ENCODE results near the gene IL16. TPM values are rescaled to one million over a fixed set of nuclear protein-coding genes. Genes with fewer than 3 reads are reported as not detected.
"Not testable (repeated sequence)": the region's sequence is repeated elsewhere in the genome, so short reads cannot be mapped to it uniquely, and the experiment has no call there.

Gene IL16
- total RNA-seq, 1 donor from 2014 or later, result 6.5 TPM

DNA sequence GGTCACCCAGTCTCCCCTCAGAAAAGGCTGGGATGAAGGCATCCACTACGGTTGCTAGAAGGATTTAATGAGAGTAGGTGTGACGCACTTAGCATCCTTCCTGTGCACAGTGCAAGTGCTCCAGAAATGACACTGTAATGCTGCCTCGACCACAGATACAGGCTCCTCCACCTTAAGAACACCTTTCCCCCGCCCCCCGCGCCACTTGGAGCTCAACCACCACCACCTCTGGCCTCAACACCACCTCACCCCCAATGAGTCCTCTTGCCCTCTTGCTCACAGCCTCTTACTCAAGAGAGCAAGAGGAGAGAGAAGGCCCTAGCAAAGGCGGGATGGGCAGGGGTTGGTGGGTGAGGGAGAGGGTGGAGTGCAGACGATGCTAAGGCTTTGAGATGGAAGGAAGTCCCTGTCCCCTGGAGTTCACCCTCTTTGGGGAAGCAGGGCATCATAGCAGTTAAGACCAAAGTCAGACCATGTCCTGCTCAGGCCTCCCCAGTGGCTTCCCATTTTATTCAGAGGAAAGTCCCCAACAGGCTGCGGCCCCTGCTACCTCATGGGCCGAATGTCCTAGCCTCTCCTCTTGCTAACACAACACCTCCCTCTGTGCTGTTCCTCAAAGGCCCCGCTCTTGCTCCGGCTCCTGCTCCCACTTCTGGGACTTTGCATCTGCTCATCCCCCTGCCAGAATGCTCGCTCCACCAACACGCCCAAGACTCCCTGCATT is 118.9 kb downstream of the IL16 start:
- DNase-seq, result no peak

DNA sequence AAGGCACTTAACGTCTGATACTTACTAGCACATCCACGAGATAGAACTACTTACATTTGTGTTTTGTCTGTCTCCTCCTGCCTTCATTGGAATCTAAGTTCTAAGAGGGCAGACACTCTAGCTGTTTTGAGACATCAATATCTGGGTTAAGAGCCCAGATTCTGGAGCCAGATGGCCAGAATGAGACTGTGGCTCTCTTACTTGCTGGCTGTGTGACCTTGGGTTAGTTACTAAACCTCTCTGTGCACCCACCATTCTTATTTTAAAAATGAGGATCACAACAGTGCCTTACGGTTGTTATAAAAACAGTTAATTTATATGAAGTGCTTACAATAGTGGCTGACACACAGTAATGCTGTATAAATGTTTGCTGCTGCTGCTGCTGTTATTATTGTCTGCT is 119.6 kb downstream of the IL16 start:
- no peak for DNase-seq

GRCh38 chr15:81317642-81318017 is 121.0 kb downstream of the IL16 start:
- no peak for DNase-seq

- DNase-seq, result no peak
These were observed 125.0 kb downstream of the IL16 start for GRCh38 chr15:81321667-81322066.

GRCh38 chr15:81322676-81323253 is 126.1 kb downstream of the IL16 start:
- DNase-seq, result no peak

DNA sequence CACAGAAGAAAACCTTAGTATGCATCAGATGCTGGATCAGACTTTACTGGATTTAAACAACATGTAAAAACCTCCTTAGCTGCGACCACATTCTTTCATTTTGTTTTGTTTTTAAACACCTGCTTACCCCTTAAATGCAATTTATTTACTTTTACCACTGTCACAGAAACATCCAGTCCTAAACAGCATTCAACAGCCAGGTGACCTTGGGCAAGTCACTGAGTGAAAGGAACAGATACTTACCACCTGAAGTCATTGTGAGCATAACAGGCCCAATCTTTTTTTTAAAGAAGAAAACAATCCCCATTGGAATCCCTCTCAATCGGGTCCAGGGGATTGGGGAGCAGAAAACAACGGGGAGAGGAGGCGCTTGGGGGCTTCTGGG is 126.9 kb downstream of the IL16 start:
- DNase-seq, result no peak

DNA sequence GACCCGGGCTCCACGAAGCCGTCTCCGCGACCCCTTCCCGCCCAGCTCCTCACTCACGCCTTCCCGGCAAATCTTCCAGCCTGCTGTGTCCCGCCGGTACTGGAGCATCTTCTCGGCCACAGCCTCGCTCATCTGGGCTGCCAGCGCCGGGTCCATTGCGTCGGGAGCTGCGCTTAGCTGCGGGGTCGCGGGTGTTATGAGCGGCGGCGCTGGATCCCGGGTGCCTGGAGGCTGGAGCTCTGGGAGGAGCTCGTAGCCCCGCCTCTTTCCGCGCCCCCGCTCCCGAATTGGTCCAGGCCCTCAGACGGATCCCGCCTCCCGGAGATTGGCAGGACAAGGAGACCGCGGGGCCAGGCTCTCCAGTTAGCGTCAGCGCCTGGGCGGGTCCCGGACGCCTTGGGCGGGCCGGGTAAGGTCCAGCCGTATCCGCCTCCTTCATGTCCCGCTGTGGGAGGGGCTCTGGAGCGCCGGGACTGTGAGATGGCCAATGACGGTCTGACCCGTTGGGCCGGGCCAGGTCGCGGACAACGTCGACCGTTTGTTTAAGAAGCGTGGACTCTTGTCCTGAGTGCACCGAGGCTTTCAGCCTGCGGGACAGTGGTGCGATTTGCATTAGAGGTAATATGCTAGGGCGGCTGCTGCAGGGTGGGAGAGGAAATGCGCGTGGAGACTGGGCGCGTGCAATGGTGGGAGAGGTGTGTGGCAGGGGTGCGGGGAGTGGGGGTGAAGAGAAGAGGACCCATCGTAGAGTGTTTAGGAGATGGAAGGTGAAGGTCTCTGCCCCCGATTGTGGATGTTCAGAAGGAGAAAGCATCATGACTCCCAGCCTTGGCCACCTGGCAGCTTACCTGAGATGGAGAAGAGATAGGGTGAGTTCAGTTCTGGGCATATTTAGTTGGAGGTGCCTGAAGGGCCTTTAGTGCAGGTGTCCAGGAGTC is 127.5 kb downstream of the IL16 start, which contains the start of gene STARD5:
STARD5 (minus strand) TSS at position 198 of the 938 bp plus-strand sequence; CDS start at position 156, 42 bp downstream.
- peak; percentile 99 for DNase-seq

DNA sequence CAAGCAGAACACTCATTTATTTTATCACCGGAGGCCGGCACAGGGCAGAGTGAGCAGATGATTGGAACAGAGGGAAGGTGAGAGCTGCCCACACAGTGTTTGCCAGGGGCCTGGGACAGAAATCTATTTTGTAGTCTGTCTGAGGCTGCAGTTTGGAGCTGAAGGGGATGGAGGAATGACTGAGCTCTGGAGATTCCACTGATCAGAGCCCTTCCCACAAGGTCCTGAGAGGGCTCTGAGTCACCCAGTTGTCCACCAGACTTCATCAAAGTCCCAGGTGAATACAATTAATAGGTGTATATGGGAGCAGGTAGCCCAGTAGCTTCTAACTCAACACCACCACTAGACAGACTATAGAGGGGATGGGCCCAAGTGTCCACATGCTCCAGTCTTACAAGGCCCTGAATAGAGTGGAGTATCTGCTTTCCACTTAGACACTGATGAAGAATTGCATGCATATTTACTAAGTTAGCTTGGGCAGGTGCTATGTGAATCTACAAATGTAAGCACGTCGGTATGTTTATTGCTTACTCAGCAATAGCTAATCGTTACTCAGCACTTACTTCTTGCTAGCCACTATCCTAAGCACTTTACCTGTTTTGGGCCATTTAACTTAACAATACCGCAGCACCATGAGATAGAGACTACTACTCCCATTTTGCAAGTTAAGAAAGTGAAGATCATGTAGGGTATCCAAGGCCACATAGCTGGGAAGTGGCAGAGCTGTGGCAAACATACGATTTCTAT is 130.0 kb downstream of the IL16 start:
- DNase-seq, result no peak

- DNase-seq, result no peak
These were observed 130.8 kb downstream of the IL16 start for GRCh38 chr15:81327516-81327915.

DNA sequence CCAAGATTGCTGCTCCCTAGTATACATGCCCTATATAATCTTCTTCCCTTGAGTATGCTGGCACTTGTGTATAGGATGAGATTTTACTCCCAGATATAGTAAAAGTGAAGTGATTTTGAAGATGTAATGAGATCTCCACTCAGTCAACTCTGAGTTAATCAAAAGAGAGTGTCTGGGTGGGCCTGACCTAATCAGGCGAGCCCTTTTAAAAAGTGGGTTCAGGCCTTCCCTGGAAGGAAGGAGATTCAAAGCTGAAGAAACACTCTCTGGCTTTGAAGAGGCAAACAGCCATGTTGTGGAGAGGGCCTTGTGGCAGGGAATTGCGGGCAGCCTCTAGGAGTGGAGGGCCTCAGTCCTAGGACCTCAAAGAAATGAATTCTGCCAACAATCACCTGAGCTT is 132.8 kb downstream of the IL16 start:
- DNase-seq, result no peak

- DNase-seq, result no peak
These were observed 133.8 kb downstream of the IL16 start for GRCh38 chr15:81330366-81331090.

- not testable (repeated sequence) for DNase-seq
These were observed 134.5 kb downstream of the IL16 start for GRCh38 chr15:81331141-81331540.

GRCh38 chr15:81331600-81331999 is 134.9 kb downstream of the IL16 start:
- no peak for DNase-seq

- DNase-seq, result no peak
These were observed 135.6 kb downstream of the IL16 start for GRCh38 chr15:81332326-81332725.

GRCh38 chr15:81333363-81333762 is 136.7 kb downstream of the IL16 start:
- DNase-seq, result no peak

DNA sequence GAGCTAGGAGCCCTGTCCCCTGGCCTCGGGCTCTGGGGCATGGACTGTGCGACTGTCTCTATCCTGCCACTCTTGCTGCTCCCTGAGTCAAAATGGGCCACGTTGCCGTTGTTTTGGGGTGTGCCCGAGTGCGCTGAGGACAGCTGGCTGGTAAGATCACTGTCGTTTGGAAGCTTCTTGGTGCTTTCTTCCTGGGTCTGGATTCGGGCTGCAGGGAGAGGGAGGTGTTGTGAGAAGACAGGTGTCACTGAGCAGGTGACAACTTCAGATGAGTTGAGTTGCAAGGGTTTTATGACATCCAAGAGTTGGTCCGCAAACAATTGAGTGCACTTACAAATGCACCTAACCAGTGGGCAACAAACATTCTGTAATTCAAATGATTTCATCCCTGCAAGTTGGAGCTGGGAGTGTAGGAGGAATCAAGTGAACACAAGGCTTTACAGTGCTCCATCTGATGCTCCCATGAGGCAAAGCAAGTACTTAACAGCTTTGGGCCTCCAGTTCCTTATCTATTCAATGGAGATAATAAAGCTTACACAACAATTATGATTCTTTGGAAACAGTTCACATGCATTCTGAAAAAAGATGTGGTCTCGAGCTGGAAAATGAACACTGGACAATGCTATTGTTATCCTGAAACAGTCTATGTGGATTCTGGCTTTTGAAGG is 138.2 kb downstream of the IL16 start:
- DNase-seq, result no peak

- DNase-seq, result no peak
These were observed 139.0 kb downstream of the IL16 start for GRCh38 chr15:81335631-81336030.

DNA sequence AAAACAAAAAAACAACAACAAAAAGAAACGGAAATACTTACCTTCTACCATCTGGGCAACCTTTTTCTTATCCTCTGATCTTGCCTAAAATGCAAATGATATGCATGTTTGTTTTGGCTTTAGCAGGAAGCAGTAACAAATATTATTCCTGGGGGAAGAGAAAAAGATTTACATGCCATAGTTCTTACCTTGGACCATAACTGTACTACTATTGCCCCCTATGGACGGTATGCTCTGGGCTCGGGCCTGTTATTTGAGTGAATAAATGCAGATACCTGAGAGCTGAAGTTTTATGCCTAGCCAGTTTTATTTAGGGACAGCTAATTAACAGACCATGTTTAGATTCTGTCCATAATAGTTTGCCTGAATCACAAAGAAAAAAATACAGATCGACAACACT is 139.9 kb downstream of the IL16 start:
- no peak for DNase-seq

- no peak for DNase-seq
These were observed 140.6 kb downstream of the IL16 start for GRCh38 chr15:81337241-81337640.

DNA sequence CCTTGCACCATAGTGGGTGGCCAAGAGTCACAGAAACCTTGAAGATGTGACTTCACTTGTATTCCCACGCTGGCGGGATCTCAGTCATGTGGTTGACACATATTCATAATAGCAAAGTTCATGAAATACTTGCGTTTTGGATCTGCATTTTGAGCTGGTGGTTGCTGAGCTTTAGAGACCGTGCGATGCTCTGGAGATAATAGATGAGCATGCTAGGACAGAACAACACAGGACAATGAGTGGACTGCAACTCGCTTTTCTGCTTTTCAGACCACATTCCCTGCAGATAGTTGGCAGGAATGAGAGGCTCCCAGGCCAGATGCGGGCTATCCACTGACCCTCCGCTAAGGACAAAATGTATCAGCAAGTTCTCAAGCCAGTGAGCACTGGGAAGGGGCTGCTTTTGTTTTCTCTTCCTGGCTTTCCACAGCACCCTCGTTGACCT is 141.1 kb downstream of the IL16 start:
- DNase-seq, result no peak

Measured in tongue (tissue), 2 donors.